B cell (primary cell): Measurements from ENCODE around the gene NFKBIB. TPM values are rescaled to one million over a fixed set of nuclear protein-coding genes. Genes with fewer than 3 reads are reported as not detected.

ENCODE experiments used
- ATAC-seq: fragments of 200-7000 bp; cut with Tn5 transposase; one replicate; pipeline ENCODE4 v1.10.0; 2021; ENCODE audit warnings: low read depth, mild to moderate bottlenecking, moderate number of reproducible peaks, moderate library complexity
- CTCF ChIA-PET: fragments of 350-600 bp; sonication (Branson Sonifier 250); formaldehyde crosslinking; loops from one replicate; lab custom pipeline; 2021; ENCODE audit warnings: antibody characterized with exemption, inconsistent platforms; lab: Charles Lee
- POLR2A ChIA-PET: fragments of 350-600 bp; sonication (Branson Sonifier 250); formaldehyde crosslinking; loops from one replicate; lab custom pipeline; 2021; ENCODE audit warnings: antibody characterized with exemption; lab: Charles Lee
- DNase-seq: peaks from one replicate; pipeline ENCODE4 v3.0.0; 2013
- H2AFZ ChIP-seq: 2 replicates; pipeline ENCODE4 v1.6.1; 2012; ENCODE audit warnings: mild to moderate bottlenecking, low read depth, low read length; ENCODE audit not compliant: insufficient read depth, poor library complexity, severe bottlenecking
- H3K27ac ChIP-seq, 2 donors: 1 replicate in 1 of 2; 2 replicates in 1 of 2; pipeline ENCODE4 v1.5.1; 2012 to 2013; ENCODE audit warnings: low read length in 2 of 2, mild to moderate bottlenecking in 2 of 2, moderate library complexity in 1 of 2
- H3K27me3 ChIP-seq, 4 experiments: fragments of 200-600 bp in 1 of 4; sonication (generic) in 1 of 4; replicated peaks in 1 of 4; 1 replicate in 2 of 4; 2 replicates in 2 of 4; pipeline versions ENCODE4 v1.6.1 to v1.7.0; 2013 to 2016; ENCODE audit warnings: low read length in 3 of 4, mild to moderate bottlenecking in 2 of 4, mixed read lengths in 1 of 4, moderate library complexity in 1 of 4; ENCODE audit not compliant: insufficient read depth in 4 of 4, control insufficient read depth in 3 of 4; ENCODE audit errors: control extremely low read depth in 1 of 4
- H3K36me3 ChIP-seq, 2 experiments: replicated peaks in 1 of 2; 1 replicate in 1 of 2; 2 replicates in 1 of 2; pipeline versions ENCODE4 v1.6.1 to v1.7.1; 2013; ENCODE audit warnings: low read length in 1 of 2; ENCODE audit not compliant: insufficient read depth in 2 of 2, control insufficient read depth in 1 of 2; ENCODE audit errors: control extremely low read depth in 1 of 2, extremely low read depth in 1 of 2
- H3K4me1 ChIP-seq, 2 donors: fragments of 200-600 bp in 1 of 2; sonication (generic) in 1 of 2; 1 replicate in 1 of 2; 2 replicates in 1 of 2; pipeline versions ENCODE4 v1.5.1 to v1.6.1; 2013 to 2017; ENCODE audit warnings: low read length in 2 of 2; ENCODE audit not compliant: control insufficient read depth in 2 of 2, insufficient read depth in 2 of 2
- H3K4me2 ChIP-seq: replicated peaks from 2 replicates; pipeline ENCODE3; 2012; ENCODE audit warnings: mild to moderate bottlenecking, low read depth, low read length; ENCODE audit not compliant: poor library complexity, severe bottlenecking
- H3K4me3 ChIP-seq, 5 experiments: fragments of 200-600 bp in 1 of 5; sonication (generic) in 1 of 5; 1 replicate in 3 of 5; 2 replicates in 2 of 5; pipeline versions ENCODE4 v1.5.1 to v1.7.0; 2011 to 2016; ENCODE audit warnings: low read length in 4 of 5, mild to moderate bottlenecking in 4 of 5, low read depth in 2 of 5, control low read depth in 1 of 5, moderate library complexity in 1 of 5; ENCODE audit not compliant: insufficient read depth in 1 of 5; ENCODE audit errors: control extremely low read depth in 1 of 5, extremely low read depth in 1 of 5
- H3K79me2 ChIP-seq: fragments of 200-600 bp; sonication (generic); one replicate; pipeline ENCODE4 v1.6.0; 2016; ENCODE audit warnings: low read length; ENCODE audit not compliant: control insufficient read depth, insufficient read depth
- H3K9ac ChIP-seq: fragments of 200-600 bp; sonication (generic); 2 replicates; pipeline ENCODE4 v1.6.1; 2017; ENCODE audit warnings: mild to moderate bottlenecking, low read length, moderate library complexity
- H3K9me3 ChIP-seq, 3 donors: one replicate each; pipeline versions ENCODE4 v1.6.1 to v1.7.1; 2013; ENCODE audit warnings: low read length in 2 of 3; ENCODE audit not compliant: control insufficient read depth in 2 of 3, insufficient read depth in 1 of 3; ENCODE audit errors: control extremely low read depth in 1 of 3
- H4K20me1 ChIP-seq: 2 replicates; pipeline ENCODE4 v1.6.0; 2012; ENCODE audit warnings: mild to moderate bottlenecking, low read length; ENCODE audit not compliant: insufficient read depth, control insufficient read depth, poor library complexity, severe bottlenecking
- H3K27ac Mint-ChIP-seq: one replicate; pipeline ENCODE4 v1.8.0; 2021; ENCODE audit warnings: mixed read lengths
- H3K27me3 Mint-ChIP-seq: one replicate; pipeline ENCODE4 v1.8.0; 2021; ENCODE audit warnings: mixed read lengths
- H3K4me1 Mint-ChIP-seq: one replicate; pipeline ENCODE4 v1.8.0; 2021; ENCODE audit warnings: mixed read lengths
- H3K4me3 Mint-ChIP-seq: one replicate; pipeline ENCODE4 v1.8.0; 2021; ENCODE audit warnings: mixed read lengths
- H3K9me3 Mint-ChIP-seq: one replicate; pipeline ENCODE4 v1.8.0; 2022; ENCODE audit warnings: mixed read lengths; ENCODE audit not compliant: insufficient read depth
- EZH2 ChIP-seq: IDR thresholded peaks from 2 replicates; pipeline ENCODE4 v1.6.1; 2012; ENCODE audit warnings: borderline replicate concordance, low read depth, mild to moderate bottlenecking, moderate library complexity, low read length; ENCODE audit not compliant: insufficient read depth, poor library complexity, severe bottlenecking
- WGBS: methylation state at CpG from one replicate; pipeline ENCODE4 v1.1.5; 2013; ENCODE audit warnings: missing lambda C conversion rate; ENCODE audit not compliant: insufficient coverage; 5-methylcytosine and 5-hydroxymethylcytosine counted together
- intact Hi-C: fragments of 100-400 bp; cut with micrococcal nuclease; formaldehyde crosslinking; loops from one replicate; pipeline ENCODE4 v1.10.0; 2022
- polyA plus RNA-seq: library from polyadenylated mRNA; depleted of rRNA; stranded (reverse); fragments of >200 nt; gene quantifications from 2 replicates; pipeline ENCODE4 v1.2.3, GENCODE V29; 2012
- total RNA-seq, 2 donors: library from RNA; stranded (reverse); fragments of 120-200 nt in 1 of 2; gene quantifications; 1 replicate in 1 of 2; 2 replicates in 1 of 2; pipeline versions ENCODE4 v1.2.3 to v1.2.4, GENCODE V29; 2013 to 2022
- TF ChIP-seq, protein P1 (sequence below): fragments of 200-600 bp; IDR thresholded peaks from one replicate; pipeline ENCODE4 v1.8.0; 2022; ENCODE audit warnings: antibody characterized with exemption, mild to moderate bottlenecking

The NFKBIB gene
- total and polyA plus RNA-seq, 2 donors (not counting 1 experiment from before 2014, with no cell fraction given) = 30.3 to 54.4 TPM

DNA sequence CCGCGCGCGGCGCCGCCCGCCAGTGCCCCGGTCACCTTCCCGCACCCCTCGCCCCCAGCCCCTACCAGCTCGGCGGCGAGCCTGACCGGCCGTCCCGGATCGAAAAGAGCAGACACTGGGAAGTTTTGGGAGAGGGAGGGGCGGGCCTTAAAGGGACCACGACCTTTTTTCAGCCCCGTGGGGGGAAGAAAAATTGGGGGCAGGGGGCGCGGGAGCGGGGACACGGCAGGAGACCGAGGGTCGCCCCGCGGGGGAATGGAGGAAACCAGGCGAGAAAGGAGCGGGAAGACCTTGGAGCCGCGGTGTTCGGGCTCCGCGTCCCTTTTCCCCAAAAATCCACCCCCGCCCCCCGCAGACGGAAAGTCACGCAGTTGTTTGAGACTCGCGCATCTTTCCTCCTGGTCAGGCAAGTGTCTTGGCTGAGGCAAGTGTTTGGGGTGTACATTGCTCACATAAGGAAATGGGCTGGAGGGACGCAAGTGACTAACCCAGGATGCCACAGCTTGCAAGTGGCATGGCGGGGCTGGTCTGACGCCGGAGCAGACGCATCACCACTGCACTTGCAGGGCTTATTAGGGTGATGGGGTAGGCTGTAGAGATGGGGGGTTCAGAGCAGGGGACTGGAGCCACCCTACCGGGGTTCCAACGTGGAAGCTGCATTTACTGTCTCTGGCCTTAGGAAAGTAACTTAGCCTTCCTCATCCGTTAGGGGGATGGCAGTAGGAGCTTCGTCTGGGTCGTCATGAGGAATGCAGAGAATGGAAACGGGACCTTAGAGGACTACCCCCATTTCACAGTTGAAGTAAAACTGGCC is 47.3 kb upstream of the NFKBIB start:
- WGBS = 2% methylated on average over 40 of the region's 52 CpGs
- Mint-ChIP-seq H3K27ac (peak overlapping the region; percentile 100), H3K4me1 (peaks cover 54% of the 10 kb centered on the region), H3K4me3 (peak overlapping the region; percentile 100), H3K9me3 (no peaks in the 10 kb centered on the region), H3K27me3 (no peaks in the 10 kb centered on the region)
- H3K4me2 ChIP-seq = peak overlapping the region; percentile 76
- H3K27me3 ChIP-seq = no peaks in the 10 kb centered on the region
- TF ChIP-seq EZH2 = no peak
- TF ChIP-seq, protein P1, sequence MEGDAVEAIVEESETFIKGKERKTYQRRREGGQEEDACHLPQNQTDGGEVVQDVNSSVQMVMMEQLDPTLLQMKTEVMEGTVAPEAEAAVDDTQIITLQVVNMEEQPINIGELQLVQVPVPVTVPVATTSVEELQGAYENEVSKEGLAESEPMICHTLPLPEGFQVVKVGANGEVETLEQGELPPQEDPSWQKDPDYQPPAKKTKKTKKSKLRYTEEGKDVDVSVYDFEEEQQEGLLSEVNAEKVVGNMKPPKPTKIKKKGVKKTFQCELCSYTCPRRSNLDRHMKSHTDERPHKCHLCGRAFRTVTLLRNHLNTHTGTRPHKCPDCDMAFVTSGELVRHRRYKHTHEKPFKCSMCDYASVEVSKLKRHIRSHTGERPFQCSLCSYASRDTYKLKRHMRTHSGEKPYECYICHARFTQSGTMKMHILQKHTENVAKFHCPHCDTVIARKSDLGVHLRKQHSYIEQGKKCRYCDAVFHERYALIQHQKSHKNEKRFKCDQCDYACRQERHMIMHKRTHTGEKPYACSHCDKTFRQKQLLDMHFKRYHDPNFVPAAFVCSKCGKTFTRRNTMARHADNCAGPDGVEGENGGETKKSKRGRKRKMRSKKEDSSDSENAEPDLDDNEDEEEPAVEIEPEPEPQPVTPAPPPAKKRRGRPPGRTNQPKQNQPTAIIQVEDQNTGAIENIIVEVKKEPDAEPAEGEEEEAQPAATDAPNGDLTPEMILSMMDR = no peak
- DNase-seq (peak; percentile 74), ATAC-seq (no peak)
- ChIA-PET CTCF (interaction anchor here (0.8 to 4.6 kb wide), 9 partner anchors 8 to 218 kb away, joined by 3 to 62 read pairs (median 6); partner anchors contain the start of genes MRPS12, RINL and SARS2), POLR2A (interaction anchor here (0.6 to 8.7 kb wide), 8 partner anchors 9 to 804 kb away, joined by 3 to 237 read pairs (median 7); partner anchors contain the start of genes ECH1, NFKBIB, RINL and SIRT2)
- H3K79me2 ChIP-seq = peaks cover 16% of the 10 kb centered on the region
- H3K27ac ChIP-seq = peak overlapping the region; percentile 95 to 96
- H3K4me1 ChIP-seq = peaks cover 38 to 53% of the 10 kb centered on the region in 2 donors
- H3K36me3 ChIP-seq = peaks cover 2 to 14% of the 10 kb centered on the region in 2 experiments
- H3K4me3 ChIP-seq = peak overlapping the region; percentile 70 to 93 (median 83)
- peak overlapping the region; percentile 77 for H3K9ac ChIP-seq
- H3K9me3 ChIP-seq = peaks cover 0 to 7% (median 0%) of the 10 kb centered on the region in 3 donors
- peaks cover 17% of the 10 kb centered on the region for H4K20me1 ChIP-seq
- peak overlapping the region; percentile 76 for H2AFZ ChIP-seq
- intact Hi-C loops = loop anchor here (1.0 to 5.0 kb wide), 2 partner anchors 35 to 205 kb away; partner anchors contain the start of gene ACTN4
